ENCODE data around the gene GADD45G.

Gene GADD45G

DNA sequence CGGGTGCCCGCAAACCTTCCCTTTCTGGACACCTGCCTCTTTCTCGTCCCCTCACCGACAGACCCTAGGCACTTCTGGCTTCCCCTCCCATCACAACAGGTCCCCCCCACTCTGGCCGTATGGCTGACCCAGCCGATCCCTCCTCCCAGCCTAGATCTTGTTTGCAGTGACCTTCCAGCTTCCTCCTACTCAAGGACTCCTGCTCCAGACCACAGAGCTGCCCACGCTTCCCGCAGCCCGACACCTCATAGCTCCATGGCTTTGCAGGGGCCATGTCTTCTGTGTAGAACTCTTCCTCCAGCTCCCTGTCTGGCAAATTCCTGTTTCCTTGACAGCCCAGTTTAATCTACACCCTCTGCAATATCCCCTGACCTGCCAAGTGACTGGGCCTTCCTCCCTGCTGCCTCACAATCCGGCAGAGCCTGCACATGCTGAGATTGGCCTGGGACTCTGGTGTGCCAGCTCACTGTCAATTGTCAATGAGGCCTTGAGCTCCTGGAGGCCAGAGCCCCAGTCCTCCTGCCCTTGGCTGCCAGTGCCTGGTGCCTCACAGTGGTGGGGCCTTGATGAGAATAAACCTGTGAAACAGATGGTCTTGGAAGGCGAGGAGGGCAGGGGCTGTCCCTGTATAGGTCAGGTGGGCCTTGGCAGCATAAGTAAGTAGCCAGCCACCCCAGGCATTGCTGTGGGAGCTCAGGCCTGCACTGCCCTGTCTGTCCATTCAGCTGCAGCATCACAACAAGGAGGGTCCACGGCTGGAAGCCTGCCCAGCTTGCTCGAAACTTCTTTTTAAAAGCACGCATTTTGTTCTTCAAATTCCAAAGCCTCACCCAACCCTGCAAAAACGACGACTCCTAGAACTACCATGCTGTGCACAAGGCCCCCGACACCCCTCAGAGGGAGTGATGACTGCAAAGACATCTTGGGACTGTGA lies 50.5 kb downstream of the GADD45G start:
- no peak for DNase-seq
